ENCODE results near the gene SCFD2. TPM values are rescaled to one million over a fixed set of nuclear protein-coding genes. Genes with fewer than 3 reads are reported as not detected.

Gene SCFD2
- total RNA-seq, 1 donor from 2014 or later = 11.9 TPM

DNA sequence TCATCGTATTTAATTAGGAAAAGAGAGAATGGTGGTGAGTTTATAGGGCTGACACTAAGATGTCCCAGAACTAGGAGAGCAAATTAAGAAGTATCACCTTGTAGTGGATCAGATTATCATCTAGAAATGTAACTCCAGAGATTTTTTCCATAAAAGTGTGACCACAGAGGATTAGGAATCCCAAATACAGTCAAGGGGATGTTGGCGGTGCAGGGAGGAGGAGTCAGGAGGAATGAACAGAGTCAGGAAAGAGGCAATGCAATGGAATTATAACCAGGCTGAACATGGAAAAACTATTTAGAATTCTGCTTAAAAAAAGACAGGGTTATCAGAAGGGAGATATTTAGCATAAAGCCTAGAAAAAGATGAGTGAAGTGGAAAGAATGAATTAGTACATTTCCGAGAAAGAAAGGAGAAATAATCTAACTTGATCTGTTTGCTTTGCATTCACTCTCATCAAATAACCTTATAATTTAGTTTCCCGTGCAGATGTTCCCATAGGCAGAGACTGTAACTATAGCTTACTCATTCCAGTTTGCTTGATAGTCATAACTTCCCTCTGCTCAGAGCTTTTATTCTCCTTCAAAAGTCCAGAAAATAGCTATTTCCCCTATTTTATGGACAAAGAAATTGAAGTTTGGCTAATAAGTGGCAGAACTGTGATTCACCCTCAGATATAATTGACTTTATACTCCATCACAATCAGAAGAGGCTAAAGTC, 56.4 kb downstream of the SCFD2 start:
- Mint-ChIP-seq H3K36me3 (ENCODE audit: low read depth, unreplicated experiment) (peaks cover 9% of the 10 kb centered on the region), H3K9me3 (ENCODE audit: unreplicated experiment) (peaks cover 3% of the 10 kb centered on the region), H3K4me1 (ENCODE audit: low read depth, unreplicated experiment) (no peaks in the 10 kb centered on the region), H3K27ac (ENCODE audit: unreplicated experiment) (no peak overlapping the region), H3K27me3 (ENCODE audit: low read depth, unreplicated experiment) (no peaks in the 10 kb centered on the region), H3K4me3 (ENCODE audit: unreplicated experiment) (no peak overlapping the region)
- Histone ChIP-seq H3K4me2 (ENCODE audit: low read length) (no peak overlapping the region), H3K36me3 (ENCODE audit: insufficient read depth, low read length) (no peaks in the 10 kb centered on the region), H3K4me1 (ENCODE audit: insufficient read depth, low read length) (peaks cover 7% of the 10 kb centered on the region), H3K4me3 (ENCODE audit: insufficient read depth, low read depth, low read length) (no peak overlapping the region), H3K9ac (ENCODE audit: low read length) (no peak overlapping the region), H3K27me3 (ENCODE audit: insufficient read depth, low read length) (no peaks in the 10 kb centered on the region), H4K20me1 (ENCODE audit: insufficient read depth, low read length) (no peaks in the 10 kb centered on the region), H3K27ac (ENCODE audit: low read depth, low read length) (no peak overlapping the region), H2AFZ (ENCODE audit: low read depth, low read length) (no peak overlapping the region), H3K9me3 (ENCODE audit: insufficient read depth, low read depth, low read length) (no peaks in the 10 kb centered on the region), H3K79me2 (ENCODE audit: insufficient read depth, low read length) (no peaks in the 10 kb centered on the region)
- no peak for TF ChIP-seq EZH2 (IDR thresholded peaks at IDR 0.05; ENCODE audit: insufficient read depth, low read length)
- TF ChIP-seq, protein P1, sequence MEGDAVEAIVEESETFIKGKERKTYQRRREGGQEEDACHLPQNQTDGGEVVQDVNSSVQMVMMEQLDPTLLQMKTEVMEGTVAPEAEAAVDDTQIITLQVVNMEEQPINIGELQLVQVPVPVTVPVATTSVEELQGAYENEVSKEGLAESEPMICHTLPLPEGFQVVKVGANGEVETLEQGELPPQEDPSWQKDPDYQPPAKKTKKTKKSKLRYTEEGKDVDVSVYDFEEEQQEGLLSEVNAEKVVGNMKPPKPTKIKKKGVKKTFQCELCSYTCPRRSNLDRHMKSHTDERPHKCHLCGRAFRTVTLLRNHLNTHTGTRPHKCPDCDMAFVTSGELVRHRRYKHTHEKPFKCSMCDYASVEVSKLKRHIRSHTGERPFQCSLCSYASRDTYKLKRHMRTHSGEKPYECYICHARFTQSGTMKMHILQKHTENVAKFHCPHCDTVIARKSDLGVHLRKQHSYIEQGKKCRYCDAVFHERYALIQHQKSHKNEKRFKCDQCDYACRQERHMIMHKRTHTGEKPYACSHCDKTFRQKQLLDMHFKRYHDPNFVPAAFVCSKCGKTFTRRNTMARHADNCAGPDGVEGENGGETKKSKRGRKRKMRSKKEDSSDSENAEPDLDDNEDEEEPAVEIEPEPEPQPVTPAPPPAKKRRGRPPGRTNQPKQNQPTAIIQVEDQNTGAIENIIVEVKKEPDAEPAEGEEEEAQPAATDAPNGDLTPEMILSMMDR (IDR thresholded peaks at IDR 0.05; ENCODE audit: insufficient read depth, low read depth, low read length) = no peak
- FAIRE-seq = peak; percentile 62
- DNase-seq (ENCODE audit: low read depth) = no peak

DNA sequence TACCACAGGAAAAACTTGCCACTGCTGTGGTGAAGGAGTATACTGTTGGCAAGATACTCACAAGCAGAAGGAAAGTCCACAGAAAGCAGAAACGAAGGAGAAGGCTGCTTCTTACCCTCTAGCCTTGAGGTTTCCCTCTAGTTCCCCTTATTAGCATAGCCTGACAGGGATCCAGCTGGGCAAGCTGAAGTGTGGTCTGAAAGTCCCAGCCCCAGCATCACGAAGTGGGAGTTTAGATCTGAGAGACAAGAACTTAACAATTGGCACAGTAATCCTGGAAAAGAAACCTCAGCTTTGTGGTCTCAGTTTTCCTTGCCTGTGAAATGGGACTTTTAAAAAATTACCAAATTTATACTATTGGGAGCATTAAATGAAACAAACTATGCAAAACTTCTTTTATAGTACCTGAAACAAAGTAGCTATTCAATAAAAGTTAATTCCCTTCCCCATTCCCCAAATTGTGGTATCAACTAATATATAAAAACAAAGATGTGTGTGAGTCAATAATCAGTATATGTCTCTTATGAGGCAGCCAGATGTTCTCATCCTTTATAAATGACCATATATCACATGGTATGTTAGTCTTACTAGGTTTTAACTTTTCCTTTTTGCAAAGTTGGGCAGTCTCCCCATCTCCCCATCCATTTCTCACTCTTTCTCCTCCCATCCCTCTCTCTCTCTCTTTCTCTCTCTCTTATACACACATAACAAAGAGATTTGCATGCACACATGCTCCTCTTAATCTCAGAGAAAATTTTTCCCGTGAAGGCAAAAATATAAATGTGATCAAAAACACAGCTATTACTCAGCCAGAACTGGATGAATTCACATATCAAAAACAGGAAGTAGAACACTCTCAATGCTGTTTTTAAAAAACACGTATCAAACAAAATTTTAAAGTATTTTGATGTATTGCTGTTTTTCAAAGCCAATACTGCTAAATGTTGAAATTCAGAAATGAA, 57.8 kb downstream of the SCFD2 start:
- H3K79me2 ChIP-seq (ENCODE audit: insufficient read depth, low read length) = no peaks in the 10 kb centered on the region
- H3K27me3 Mint-ChIP-seq (ENCODE audit: low read depth, unreplicated experiment) = no peaks in the 10 kb centered on the region
- H3K27ac Mint-ChIP-seq (ENCODE audit: unreplicated experiment) = no peak overlapping the region
- no peak overlapping the region for H3K27ac ChIP-seq (ENCODE audit: low read depth, low read length)
- H3K36me3 ChIP-seq (ENCODE audit: insufficient read depth, low read length) = no peaks in the 10 kb centered on the region
- no peaks in the 10 kb centered on the region for H3K27me3 ChIP-seq (ENCODE audit: insufficient read depth, low read length)
- DNase-seq (ENCODE audit: low read depth) (no peak), FAIRE-seq (peak; percentile 32)
- H4K20me1 ChIP-seq (ENCODE audit: insufficient read depth, low read length) = no peaks in the 10 kb centered on the region
- no peak overlapping the region for H3K9ac ChIP-seq (ENCODE audit: low read length)
- no peak overlapping the region for H2AFZ ChIP-seq (ENCODE audit: low read depth, low read length)
- no peak overlapping the region for H3K4me3 Mint-ChIP-seq (ENCODE audit: unreplicated experiment)
- H3K9me3 ChIP-seq (ENCODE audit: insufficient read depth, low read depth, low read length) = no peaks in the 10 kb centered on the region
- peaks cover 7% of the 10 kb centered on the region for H3K4me1 ChIP-seq (ENCODE audit: insufficient read depth, low read length)
- peaks cover 9% of the 10 kb centered on the region for H3K9me3 Mint-ChIP-seq (ENCODE audit: unreplicated experiment)
- no peak overlapping the region for H3K4me2 ChIP-seq (ENCODE audit: low read length)
- H3K4me3 ChIP-seq (ENCODE audit: insufficient read depth, low read depth, low read length) = no peak overlapping the region
- peaks cover 15% of the 10 kb centered on the region for H3K36me3 Mint-ChIP-seq (ENCODE audit: low read depth, unreplicated experiment)
- no peaks in the 10 kb centered on the region for H3K4me1 Mint-ChIP-seq (ENCODE audit: low read depth, unreplicated experiment)
- TF ChIP-seq EZH2 (IDR thresholded peaks at IDR 0.05; ENCODE audit: insufficient read depth, low read length) = no peak
- TF ChIP-seq, protein P1 (IDR thresholded peaks at IDR 0.05; ENCODE audit: insufficient read depth, low read depth, low read length) = no peak

Measured in astrocyte (in vitro differentiated cells and primary cell).